Body of pancreas (tissue), 4 donors: ENCODE data around the gene ARHGEF17. TPM values are rescaled to one million over a fixed set of nuclear protein-coding genes. Genes with fewer than 3 reads are reported as not detected.
A peak's percentile ranks its signal among the peaks of the same experiment; 100 is the strongest.

Experiments used
- ATAC-seq: fragments of 150-250 bp; one replicate; pipeline ENCODE4 v1.9.1; 2016
- DNase-seq, 4 donors: peaks; one replicate each; pipeline ENCODE4 v3.0.0-alpha.2; 2019
- H3K27ac ChIP-seq, 4 donors: fragments of 200-600 bp; sonication (generic); 1 replicate in 3 of 4; 2 replicates in 1 of 4; pipeline versions ENCODE4 v1.5.1 to v1.6.1; 2016 to 2019; ENCODE audit warnings: mild to moderate bottlenecking in 1 of 4, mixed read lengths in 1 of 4, moderate library complexity in 1 of 4
- H3K27me3 ChIP-seq, 2 donors: fragments of 200-600 bp; sonication (generic); one replicate each; pipeline ENCODE4 v1.6.0; 2016; ENCODE audit warnings: mild to moderate bottlenecking in 1 of 2
- H3K36me3 ChIP-seq, 2 donors: fragments of 200-600 bp; sonication (generic); replicated peaks in 1 of 2; 2 replicates each; pipeline ENCODE4 v1.5.1; 2016; ENCODE audit warnings: low read depth in 2 of 2; ENCODE audit not compliant: insufficient read depth in 1 of 2
- H3K4me1 ChIP-seq: fragments of 200-600 bp; sonication (generic); one replicate; pipeline ENCODE4 v1.6.0; 2016
- H3K4me3 ChIP-seq, 2 donors: fragments of 200-600 bp; sonication (generic); 1 replicate in 1 of 2; 2 replicates in 1 of 2; pipeline ENCODE4 v1.5.1; 2016 to 2019
- H3K9me3 ChIP-seq, 3 donors: fragments of 200-600 bp; sonication (generic); 1 replicate in 2 of 3; 2 replicates in 1 of 3; pipeline ENCODE4 v1.5.1; 2016
- POLR2A ChIP-seq, 3 donors: fragments of 450-650 bp; IDR thresholded peaks; one replicate each; pipeline ENCODE4 v1.6.1; 2016; ENCODE audit warnings: antibody characterized with exemption in 3 of 3, mild to moderate bottlenecking in 2 of 3
- WGBS, 2 donors: methylation state at CpG; one replicate each; pipeline ENCODE4 v1.1.5; 2017; 5-methylcytosine and 5-hydroxymethylcytosine counted together
- intact Hi-C: fragments of 100-400 bp; cut with DNase I; formaldehyde crosslinking; loops from one replicate; pipeline ENCODE4 v1.15.1; 2023
- total RNA-seq, 2 donors: library from RNA; depleted of rRNA; stranded (reverse); fragments of >200 nt; gene quantifications; one replicate each; pipeline ENCODE4 v1.1.0, GENCODE V29; 2016
- TF ChIP-seq, protein P1 (sequence below), 7 experiments: fragments of 450-650 bp in 4 of 7; fragments of 200-600 bp in 3 of 7; sonication (generic) in 3 of 7; IDR thresholded peaks; one replicate each; pipeline ENCODE4 v1.5.1; 2016 to 2019; ENCODE audit warnings: antibody characterized with exemption in 7 of 7

Gene ARHGEF17
- total RNA-seq, 2 donors from 2014 or later, result 19.2 to 28.0 TPM

- H3K4me1 ChIP-seq, result peaks cover 62% of the 10 kb centered on the region
- TF ChIP-seq POLR2A (IDR thresholded peaks at IDR 0.05), result no peak
- TF ChIP-seq, protein P1, sequence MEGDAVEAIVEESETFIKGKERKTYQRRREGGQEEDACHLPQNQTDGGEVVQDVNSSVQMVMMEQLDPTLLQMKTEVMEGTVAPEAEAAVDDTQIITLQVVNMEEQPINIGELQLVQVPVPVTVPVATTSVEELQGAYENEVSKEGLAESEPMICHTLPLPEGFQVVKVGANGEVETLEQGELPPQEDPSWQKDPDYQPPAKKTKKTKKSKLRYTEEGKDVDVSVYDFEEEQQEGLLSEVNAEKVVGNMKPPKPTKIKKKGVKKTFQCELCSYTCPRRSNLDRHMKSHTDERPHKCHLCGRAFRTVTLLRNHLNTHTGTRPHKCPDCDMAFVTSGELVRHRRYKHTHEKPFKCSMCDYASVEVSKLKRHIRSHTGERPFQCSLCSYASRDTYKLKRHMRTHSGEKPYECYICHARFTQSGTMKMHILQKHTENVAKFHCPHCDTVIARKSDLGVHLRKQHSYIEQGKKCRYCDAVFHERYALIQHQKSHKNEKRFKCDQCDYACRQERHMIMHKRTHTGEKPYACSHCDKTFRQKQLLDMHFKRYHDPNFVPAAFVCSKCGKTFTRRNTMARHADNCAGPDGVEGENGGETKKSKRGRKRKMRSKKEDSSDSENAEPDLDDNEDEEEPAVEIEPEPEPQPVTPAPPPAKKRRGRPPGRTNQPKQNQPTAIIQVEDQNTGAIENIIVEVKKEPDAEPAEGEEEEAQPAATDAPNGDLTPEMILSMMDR (IDR thresholded peaks at IDR 0.05), result no peak
- H3K27me3 ChIP-seq, result no peaks in the 10 kb centered on the region
- DNase-seq (no peak), ATAC-seq (no peak)
- intact Hi-C loops, result no loop called here
- peak overlapping the region; percentile 71 to 96 (median 90) for H3K27ac ChIP-seq
- no peak overlapping the region for H3K4me3 ChIP-seq
- 87 to 93% methylated on average over 12 of the region's 16 CpGs for WGBS, 2 donors
- H3K36me3 ChIP-seq, result no peaks in the 10 kb centered on the region
- no peaks in the 10 kb centered on the region for H3K9me3 ChIP-seq
Observed at GRCh38 chr11:73310076-73310475, 2.0 kb downstream of the ARHGEF17 start.

GRCh38 chr11:73310661-73311393, 2.8 kb downstream of the ARHGEF17 start:
- Histone ChIP-seq H3K4me1 (peaks cover 62% of the 10 kb centered on the region), H3K9me3 (no peaks in the 10 kb centered on the region), H3K4me3 (no peak overlapping the region), H3K36me3 (no peaks in the 10 kb centered on the region), H3K27ac (no peak overlapping the region), H3K27me3 (no peaks in the 10 kb centered on the region)
- TF ChIP-seq, protein P1 (IDR thresholded peaks at IDR 0.05), result no peak
- TF ChIP-seq POLR2A (IDR thresholded peaks at IDR 0.05), result no peak
- ATAC-seq (no peak), DNase-seq (no peak)
- 70 to 72% methylated on average over 17 to 20 of the region's 22 CpGs for WGBS, 2 donors
- intact Hi-C loops, result no loop called here

GRCh38 chr11:73311394-73311869, 3.4 kb downstream of the ARHGEF17 start:
- TF ChIP-seq POLR2A (IDR thresholded peaks at IDR 0.05), result no peak
- TF ChIP-seq, protein P1 (IDR thresholded peaks at IDR 0.05), result no peak
- intact Hi-C loops, result no loop called here
- 80 to 88% methylated on average over 10 to 18 of the region's 18 CpGs for WGBS, 2 donors
- H3K27me3 ChIP-seq, result no peaks in the 10 kb centered on the region
- H3K4me1 ChIP-seq, result peaks cover 61% of the 10 kb centered on the region
- ATAC-seq (no peak), DNase-seq (no peak)
- H3K9me3 ChIP-seq, result no peaks in the 10 kb centered on the region
- H3K27ac ChIP-seq, result no peak overlapping the region
- no peaks in the 10 kb centered on the region for H3K36me3 ChIP-seq
- H3K4me3 ChIP-seq, result no peak overlapping the region

- no peaks in the 10 kb centered on the region for H3K27me3 ChIP-seq
- no peaks in the 10 kb centered on the region for H3K9me3 ChIP-seq
- intact Hi-C loops, result no loop called here
- TF ChIP-seq, protein P1 (IDR thresholded peaks at IDR 0.05), result no peak
- TF ChIP-seq POLR2A (IDR thresholded peaks at IDR 0.05), result no peak
- no peak for ATAC-seq
- no peak for DNase-seq
- no peaks in the 10 kb centered on the region for H3K36me3 ChIP-seq
- 75% methylated on average over 2 of the region's 2 CpGs for WGBS, 2 donors
- peaks cover 56% of the 10 kb centered on the region for H3K4me1 ChIP-seq
- no peak overlapping the region for H3K4me3 ChIP-seq
- no peak overlapping the region for H3K27ac ChIP-seq
Observed at GRCh38 chr11:73312036-73312435, 4.0 kb downstream of the ARHGEF17 start.
